ENCODE data around the gene GTF2A1L. TPM values are rescaled to one million over a fixed set of nuclear protein-coding genes. Genes with fewer than 3 reads are reported as not detected.
"Not testable (repeated sequence)": the region's sequence is repeated elsewhere in the genome, so short reads cannot be mapped to it uniquely, and the experiment has no call there.

The GTF2A1L gene
- total RNA-seq, 1 donor from 2014 or later, result 3.7 TPM

DNA sequence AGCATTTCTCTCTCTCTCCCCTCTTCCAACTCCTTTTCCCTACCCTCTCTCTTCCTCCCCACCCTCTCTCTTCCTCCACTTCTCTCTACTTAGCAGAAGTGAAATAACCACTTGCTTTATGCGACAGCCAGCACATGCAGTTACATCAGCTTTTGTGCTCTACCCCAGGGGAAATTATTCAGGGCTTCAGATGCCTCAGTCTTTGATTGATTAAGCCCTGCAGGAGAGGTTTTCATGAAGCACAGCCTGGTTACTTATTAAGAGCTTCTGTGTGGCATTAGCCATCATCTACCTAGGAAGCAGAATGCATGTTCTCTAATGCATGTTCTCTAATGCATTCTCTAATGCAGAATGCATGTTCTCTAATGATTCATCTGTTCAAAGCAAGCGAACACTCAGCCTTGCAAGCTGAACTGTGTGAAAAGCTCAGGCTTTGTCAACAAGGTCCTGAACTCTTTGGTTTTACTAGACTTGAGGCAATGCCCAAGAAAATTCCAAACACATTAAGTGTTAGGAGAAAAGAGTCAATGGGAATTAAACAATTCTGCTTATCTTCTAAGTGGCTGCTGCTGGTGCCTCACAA lies 81.8 kb downstream of the GTF2A1L start:
- H3K4me1 ChIP-seq, result peaks cover 31% of the 10 kb centered on the region
- Mint-ChIP-seq H3K27ac (peak overlapping the region; percentile 12), H3K4me1 (peaks cover 17% of the 10 kb centered on the region), H3K27me3 (ENCODE audit: insufficient read depth, low read depth) (peaks cover 5% of the 10 kb centered on the region), H3K9me3 (peaks cover 10% of the 10 kb centered on the region), H3K4me3 (no peak overlapping the region), H3K36me3 (no peaks in the 10 kb centered on the region)
- TF ChIP-seq CTCF (IDR thresholded peaks at IDR 0.05), result no peak
- TF ChIP-seq EZH2phosphoT487 (IDR thresholded peaks at IDR 0.05), result no peak
- TF ChIP-seq EZH2 (IDR thresholded peaks at IDR 0.05), result no peak
- H3K4me3 ChIP-seq, result no peak overlapping the region
- H3F3A ChIP-seq (ENCODE audit: low read depth), result no peaks in the 10 kb centered on the region
- peak; percentile 18 for DNase-seq (ENCODE audit: low spot score)
- H2AFZ ChIP-seq (replicated peaks), result no peak overlapping the region
- H3K36me3 ChIP-seq, result no peaks in the 10 kb centered on the region
- no peaks in the 10 kb centered on the region for H4K20me1 ChIP-seq (ENCODE audit: low read depth)
- H3K9me3 ChIP-seq (ENCODE audit: low read depth), result no peaks in the 10 kb centered on the region
- H3K4me2 ChIP-seq, result no peak overlapping the region
- no peak overlapping the region for H3K9ac ChIP-seq
- H3K27me3 ChIP-seq, result no peaks in the 10 kb centered on the region
- H3K79me2 ChIP-seq (ENCODE audit: low read depth), result no peaks in the 10 kb centered on the region
- H3K27ac ChIP-seq, result no peak overlapping the region

DNA sequence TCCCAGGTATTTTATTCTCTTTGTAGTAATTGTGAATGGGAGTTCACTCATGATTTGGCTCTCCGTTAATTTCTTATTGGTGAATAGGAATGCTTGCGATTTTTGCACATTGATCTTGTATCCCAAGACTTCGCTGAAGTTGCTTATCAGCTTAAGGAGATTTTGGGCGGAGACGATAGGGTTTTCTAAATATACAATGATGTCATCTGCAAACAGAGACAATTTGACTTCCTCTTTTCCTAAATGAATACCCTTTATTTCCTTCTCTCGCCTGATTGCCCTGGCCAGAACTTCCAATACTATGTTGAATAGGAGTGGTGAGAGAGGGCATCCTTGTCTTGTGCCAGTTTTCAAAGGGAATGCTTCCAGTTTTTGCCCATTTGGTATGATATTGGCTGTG lies 86.0 kb downstream of the GTF2A1L start:
- H3K36me3 Mint-ChIP-seq; H4K20me1 ChIP-seq (ENCODE audit: low read depth); H3K9me3 ChIP-seq (ENCODE audit: low read depth); H3K9ac ChIP-seq; H3K27ac ChIP-seq; H3K4me1 Mint-ChIP-seq; H3K27me3 ChIP-seq; H3K4me3 ChIP-seq; H3F3A ChIP-seq (ENCODE audit: low read depth); H3K4me3 Mint-ChIP-seq; H2AFZ ChIP-seq (replicated peaks); H3K27ac Mint-ChIP-seq; DNase-seq (ENCODE audit: low spot score); H3K79me2 ChIP-seq (ENCODE audit: low read depth); H3K36me3 ChIP-seq; H3K4me2 ChIP-seq; H3K27me3 Mint-ChIP-seq (ENCODE audit: insufficient read depth, low read depth): not testable (repeated sequence)
- peaks cover 20% of the 10 kb centered on the region for H3K9me3 Mint-ChIP-seq
- H3K4me1 ChIP-seq, result peaks cover 15% of the 10 kb centered on the region

DNA sequence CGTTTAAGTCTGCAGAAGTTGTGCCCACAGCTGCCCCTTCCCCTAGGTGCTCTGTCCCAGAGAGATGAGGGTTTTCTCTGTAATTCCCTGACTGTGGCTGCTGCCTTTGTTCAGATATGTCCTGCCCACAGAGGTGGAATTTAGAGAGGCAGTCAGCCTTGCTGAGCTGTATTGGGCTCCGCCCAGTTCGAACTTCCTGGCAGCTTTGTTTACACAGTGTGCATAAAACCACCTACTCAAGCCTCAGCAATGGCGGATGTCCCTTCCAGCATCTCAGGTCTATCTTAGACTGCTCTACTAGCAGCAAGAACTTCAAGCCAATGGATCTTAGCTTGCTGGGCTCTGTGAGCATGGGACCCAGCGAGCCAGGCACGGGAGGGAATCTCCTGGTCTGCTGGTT lies 89.8 kb downstream of the GTF2A1L start:
- Mint-ChIP-seq H3K27me3 (ENCODE audit: insufficient read depth, low read depth) (peaks cover 5% of the 10 kb centered on the region), H3K27ac (no peak overlapping the region), H3K4me1 (peaks cover 4% of the 10 kb centered on the region), H3K9me3 (peaks cover 20% of the 10 kb centered on the region), H3K4me3 (no peak overlapping the region), H3K36me3 (peaks cover 2% of the 10 kb centered on the region)
- H3K27me3 ChIP-seq, result no peaks in the 10 kb centered on the region
- H3F3A ChIP-seq (ENCODE audit: low read depth), result no peaks in the 10 kb centered on the region
- H2AFZ ChIP-seq (replicated peaks), result no peak overlapping the region
- no peaks in the 10 kb centered on the region for H3K9me3 ChIP-seq (ENCODE audit: low read depth)
- TF ChIP-seq CTCF (IDR thresholded peaks at IDR 0.05), result no peak
- no peak for TF ChIP-seq EZH2phosphoT487 (IDR thresholded peaks at IDR 0.05)
- TF ChIP-seq EZH2 (IDR thresholded peaks at IDR 0.05), result no peak
- H3K9ac ChIP-seq, result no peak overlapping the region
- H3K36me3 ChIP-seq, result no peaks in the 10 kb centered on the region
- no peak overlapping the region for H3K4me2 ChIP-seq
- no peak for DNase-seq (ENCODE audit: low spot score)
- H3K27ac ChIP-seq, result no peak overlapping the region
- H3K4me3 ChIP-seq, result no peak overlapping the region
- no peaks in the 10 kb centered on the region for H4K20me1 ChIP-seq (ENCODE audit: low read depth)
- H3K4me1 ChIP-seq, result no peaks in the 10 kb centered on the region
- H3K79me2 ChIP-seq (ENCODE audit: low read depth), result no peaks in the 10 kb centered on the region

DNA sequence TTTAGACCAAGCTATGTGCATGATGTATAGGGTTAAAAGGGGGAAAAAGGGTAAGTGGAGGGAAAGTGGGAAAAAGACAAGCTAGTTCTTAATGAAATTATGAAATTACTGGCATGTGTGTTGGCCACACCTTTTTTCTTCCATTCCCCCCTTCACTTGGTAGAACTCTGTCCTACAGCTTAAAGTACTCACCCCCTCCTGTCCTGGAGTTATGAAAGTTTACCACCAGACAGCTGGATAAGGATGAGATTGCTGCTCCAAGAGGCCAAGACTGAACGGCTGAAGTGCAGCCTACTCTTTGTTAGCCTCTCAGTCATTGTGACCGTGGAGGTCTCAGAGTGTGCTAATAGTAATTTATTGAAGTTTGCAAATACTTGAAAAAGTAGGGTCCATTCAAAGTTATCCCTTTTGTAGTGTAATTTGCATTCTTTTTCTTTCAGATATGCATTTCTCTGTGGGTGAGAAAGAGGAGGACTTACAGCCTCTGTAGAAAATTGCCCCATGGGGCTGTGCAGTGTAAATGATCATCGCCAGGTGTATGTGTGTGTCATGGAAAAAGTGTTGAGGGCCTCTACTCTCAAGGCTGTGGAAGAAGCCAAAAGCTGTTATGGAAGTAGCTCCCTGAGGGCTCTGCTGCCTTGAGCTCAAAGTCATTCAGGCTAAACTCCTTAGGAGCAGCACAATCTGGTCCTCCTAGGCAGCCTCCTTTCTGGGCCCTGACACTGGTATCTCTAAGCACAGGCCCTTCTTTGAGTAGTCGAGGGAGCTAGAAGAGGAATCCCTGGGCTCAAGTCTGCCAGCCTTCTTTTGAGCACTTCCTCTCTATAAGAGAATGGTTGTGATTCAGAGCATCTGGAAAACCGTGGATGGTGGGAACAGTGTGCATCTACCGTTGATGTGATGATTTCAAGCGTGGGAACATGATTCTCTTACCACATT lies 91.7 kb downstream of the GTF2A1L start:
- Mint-ChIP-seq H3K27me3 (ENCODE audit: insufficient read depth, low read depth) (no peaks in the 10 kb centered on the region), H3K27ac (no peak overlapping the region)
- DNase-seq (ENCODE audit: low spot score), result no peak

More for the DNA sequence above, 91.7 kb downstream of the GTF2A1L start:
- H2AFZ ChIP-seq (replicated peaks), result no peak overlapping the region
- no peak overlapping the region for H3K4me3 ChIP-seq
- no peaks in the 10 kb centered on the region for H3F3A ChIP-seq (ENCODE audit: low read depth)
- TF ChIP-seq EZH2 (IDR thresholded peaks at IDR 0.05), result no peak
- no peak for TF ChIP-seq EZH2phosphoT487 (IDR thresholded peaks at IDR 0.05)
- no peak for TF ChIP-seq CTCF (IDR thresholded peaks at IDR 0.05)
- Mint-ChIP-seq H3K4me1 (peaks cover 12% of the 10 kb centered on the region), H3K36me3 (peaks cover 2% of the 10 kb centered on the region), H3K9me3 (peaks cover 10% of the 10 kb centered on the region), H3K4me3 (no peak overlapping the region)
- H3K4me2 ChIP-seq, result no peak overlapping the region
- no peaks in the 10 kb centered on the region for H4K20me1 ChIP-seq (ENCODE audit: low read depth)
- no peak overlapping the region for H3K27ac ChIP-seq
- no peaks in the 10 kb centered on the region for H3K27me3 ChIP-seq
- H3K79me2 ChIP-seq (ENCODE audit: low read depth), result no peaks in the 10 kb centered on the region
- no peaks in the 10 kb centered on the region for H3K36me3 ChIP-seq
- no peaks in the 10 kb centered on the region for H3K4me1 ChIP-seq
- no peak overlapping the region for H3K9ac ChIP-seq
- no peaks in the 10 kb centered on the region for H3K9me3 ChIP-seq (ENCODE audit: low read depth)
